Ovary (tissue), 9 donors: ENCODE data around the gene P2RX2. TPM values are rescaled to one million over a fixed set of nuclear protein-coding genes. Genes with fewer than 3 reads are reported as not detected.

Experiments
- DNase-seq, 5 donors: peaks; one replicate each; pipeline ENCODE4 v3.0.0-alpha.2; 2019 to 2020
- H3K27ac ChIP-seq, 2 donors: fragments of 200-600 bp; one replicate each; pipeline versions ENCODE4 v1.5.1 to v1.8.0; 2019 to 2022
- H3K27me3 ChIP-seq: fragments of 200-600 bp; one replicate; pipeline ENCODE4 v1.8.0; 2022
- H3K36me3 ChIP-seq: fragments of 200-600 bp; sonication (generic); one replicate; pipeline ENCODE4 v1.5.1; 2019
- H3K4me1 ChIP-seq: one replicate; pipeline ENCODE4 v1.8.1; 2013; ENCODE audit warnings: mild to moderate bottlenecking, moderate library complexity; ENCODE audit not compliant: insufficient read depth
- H3K4me3 ChIP-seq: fragments of 200-600 bp; sonication (generic); one replicate; pipeline ENCODE4 v1.5.1; 2017
- H3K9me3 ChIP-seq, 2 donors: fragments of 200-600 bp in 1 of 2; sonication (generic) in 1 of 2; one replicate each; pipeline versions ENCODE4 v1.5.1 to v1.8.1; 2013 to 2019; ENCODE audit warnings: mild to moderate bottlenecking in 1 of 2, moderate library complexity in 1 of 2
- CTCF ChIP-seq, 3 donors: fragments of 450-650 bp in 2 of 3; fragments of 200-600 bp in 1 of 3; IDR thresholded peaks; one replicate each; pipeline versions ENCODE4 v1.5.1 to v1.8.0; 2016 to 2022; ENCODE audit warnings: antibody characterized with exemption in 3 of 3, mild to moderate bottlenecking in 1 of 3
- EP300 ChIP-seq: sonication (generic); formaldehyde crosslinking; IDR thresholded peaks from one replicate; pipeline ENCODE4 v1.6.1; 2017; ENCODE audit warnings: antibody characterized with exemption
- POLR2A ChIP-seq: fragments of 450-650 bp; IDR thresholded peaks from one replicate; pipeline ENCODE4 v1.6.1; 2017; ENCODE audit warnings: antibody characterized with exemption, mild to moderate bottlenecking, moderate library complexity
- WGBS, 3 donors: extraction: QIAGEN DNeasy Blood & Tissue Kit in 1 of 3; methylation state at CpG; one replicate each; pipeline versions ENCODE4 v1.1.5 to v1.1.7; 2013 to 2017; 5-methylcytosine and 5-hydroxymethylcytosine counted together
- intact Hi-C, 4 donors: fragments of 100-400 bp; cut with DNase I; formaldehyde crosslinking; loops; one replicate each; pipeline versions ENCODE4 v1.11.0 to v1.15.1; 2022 to 2023
- polyA plus RNA-seq, 2 donors: library from polyadenylated mRNA; stranded (reverse); fragments of 200-250 nt in 1 of 2; fragments of 350-450 nt in 1 of 2; fragmentation: Illumina TruSeq in 1 of 2; extraction: RNeasy Lipid Tissue Mini Kit (QIAGEN cat#74804) in 1 of 2; gene quantifications; one replicate each; pipeline ENCODE4 v1.2.3, GENCODE V29; 2013 to 2014
- total RNA-seq, 7 donors: library from RNA; depleted of rRNA in 2 of 7; stranded (reverse); fragments of >200 nt in 2 of 7; fragmentation: NEBNext Ultra II Directional in 3 of 7; extraction: Animal tissue kit (Norgen Biotek cat#: 25700) in 3 of 7; gene quantifications; one replicate each; pipeline versions ENCODE4 v1.1.0 to v1.2.4, GENCODE V29; 2016 to 2023
- donor health status: DM: no; HTN: no; CAD: no; lungs with moderate emphysema.
- donor health status: DM: no; HTN: no; CAD: no.
- donor health status: Bipolar disorder and iron deficiency.
- donor health status: DM: yes; HTN: yes; CAD: no.
- donor health status: DM: no; HTN: no; CAD: no.
- donor health status: DM: yes; HTN: yes; CAD: no.

The P2RX2 gene
- total and polyA plus RNA-seq, 9 donors: 0.11 to 1.1 (median 0.45) TPM; not detected in 6

- WGBS, 3 donors: 34 to 53% (median 40%) methylated on average over 25 of the region's 25 CpGs
- H3K36me3 ChIP-seq: no peaks in the 10 kb centered on the region
- peaks cover under 1% of the 10 kb centered on the region for H3K27me3 ChIP-seq
- TF ChIP-seq POLR2A: no peak
- no peak for TF ChIP-seq CTCF (IDR thresholded peaks at IDR 0.05)
- TF ChIP-seq EP300: no peak
- H3K27ac ChIP-seq: peak overlapping the region; percentile 30 to 55
- DNase-seq: no peak
- intact Hi-C loops: loop anchor here in 1 of 4 donors (10.0 kb wide), 1 partner anchor 468 kb away; no protein-coding TSS in a partner anchor
- peaks cover 13% of the 10 kb centered on the region for H3K4me1 ChIP-seq
- H3K4me3 ChIP-seq: no peak overlapping the region
- H3K9me3 ChIP-seq: no peaks in the 10 kb centered on the region
Observed at GRCh38 chr12:132623072-132623869, 4.7 kb downstream of the P2RX2 start.

GRCh38 chr12:132624186-132624855 is 5.7 kb downstream of the P2RX2 start:
- 74 to 86% (median 85%) methylated on average over 21 to 22 of the region's 22 CpGs for WGBS, 3 donors
- intact Hi-C loops: loop anchor here in 1 of 4 donors (10.0 kb wide), 1 partner anchor 470 kb away; no protein-coding TSS in a partner anchor
- TF ChIP-seq CTCF (IDR thresholded peaks at IDR 0.05) (no peak), POLR2A (no peak), EP300 (no peak)
- no peaks in the 10 kb centered on the region for H3K27me3 ChIP-seq
- H3K4me1 ChIP-seq: peaks cover 11% of the 10 kb centered on the region
- no peak overlapping the region for H3K27ac ChIP-seq
- DNase-seq: peak in 1 of 5 donors; percentile 34
- no peak overlapping the region for H3K4me3 ChIP-seq
- H3K36me3 ChIP-seq: no peaks in the 10 kb centered on the region
- no peaks in the 10 kb centered on the region for H3K9me3 ChIP-seq

- peaks cover 11% of the 10 kb centered on the region for H3K4me1 ChIP-seq
- no peak for DNase-seq
- no peaks in the 10 kb centered on the region for H3K36me3 ChIP-seq
- H3K9me3 ChIP-seq: no peaks in the 10 kb centered on the region
- intact Hi-C loops: loop anchor here in 1 of 4 donors (10.0 kb wide), 1 partner anchor 470 kb away; no protein-coding TSS in a partner anchor
- WGBS, 3 donors: 87 to 94% (median 87%) methylated on average over 32 of the region's 32 CpGs
- no peak for TF ChIP-seq EP300
- TF ChIP-seq CTCF (IDR thresholded peaks at IDR 0.05): no peak
- no peak for TF ChIP-seq POLR2A
- H3K4me3 ChIP-seq: no peak overlapping the region
- H3K27me3 ChIP-seq: no peaks in the 10 kb centered on the region
- no peak overlapping the region for H3K27ac ChIP-seq
Observed at GRCh38 chr12:132624910-132625630, 6.5 kb downstream of the P2RX2 start.

GRCh38 chr12:132625731-132626430 is 7.3 kb downstream of the P2RX2 start:
- 97% methylated on average over 24 of the region's 24 CpGs for WGBS, 3 donors
- no peak overlapping the region for H3K4me3 ChIP-seq
- H3K27me3 ChIP-seq: no peaks in the 10 kb centered on the region
- H3K36me3 ChIP-seq: no peaks in the 10 kb centered on the region
- no peaks in the 10 kb centered on the region for H3K9me3 ChIP-seq
- H3K27ac ChIP-seq: no peak overlapping the region
- peaks cover 11% of the 10 kb centered on the region for H3K4me1 ChIP-seq
- intact Hi-C loops: loop anchor here in 1 of 4 donors (10.0 kb wide), 1 partner anchor 471 kb away; no protein-coding TSS in a partner anchor
- DNase-seq: no peak
- TF ChIP-seq CTCF (IDR thresholded peaks at IDR 0.05) (no peak), POLR2A (no peak), EP300 (no peak)
